Ramos (cell line): Measurements from ENCODE around the gene DPF1.

Experiments used
- in situ Hi-C: fragments of 300-500 bp; cut with MboI; formaldehyde crosslinking; loops from one replicate; pipeline ENCODE4 v1.14.3; 2022; ENCODE audit warnings: low sequenced_read_pairs; ENCODE audit not compliant: unreplicated experiment

DPF1 gene

GRCh38 chr19:38202504-38202903, 21.5 kb downstream of the DPF1 start:
- in situ Hi-C loops, result no loop called here

GRCh38 chr19:38201731-38202130, 22.3 kb downstream of the DPF1 start:
- in situ Hi-C loops, result no loop called here

GRCh38 chr19:38199340-38199739, 24.7 kb downstream of the DPF1 start:
- in situ Hi-C loops, result no loop called here

- in situ Hi-C loops, result no loop called here
These were observed 25.9 kb downstream of the DPF1 start for GRCh38 chr19:38197937-38198704.

GRCh38 chr19:38196948-38197656, 26.9 kb downstream of the DPF1 start:
- in situ Hi-C loops, result no loop called here

- in situ Hi-C loops, result no loop called here
These were observed 27.7 kb downstream of the DPF1 start for GRCh38 chr19:38196245-38196837.

GRCh38 chr19:38195237-38195636, 28.8 kb downstream of the DPF1 start:
- in situ Hi-C loops, result no loop called here

GRCh38 chr19:38194061-38194701, 29.8 kb downstream of the DPF1 start:
- in situ Hi-C loops, result no loop called here

GRCh38 chr19:38193445-38193844, 30.6 kb downstream of the DPF1 start:
- in situ Hi-C loops, result no loop called here

GRCh38 chr19:38191747-38192146, 32.3 kb downstream of the DPF1 start:
- in situ Hi-C loops, result no loop called here

- in situ Hi-C loops, result no loop called here
These were observed 33.2 kb downstream of the DPF1 start for GRCh38 chr19:38190793-38191192.

GRCh38 chr19:38190061-38190460, 34.0 kb downstream of the DPF1 start:
- in situ Hi-C loops, result no loop called here

- in situ Hi-C loops, result no loop called here
These were observed 38.5 kb downstream of the DPF1 start for GRCh38 chr19:38185562-38185961.

- in situ Hi-C loops, result no loop called here
These were observed 39.2 kb downstream of the DPF1 start for GRCh38 chr19:38184815-38185214.

- in situ Hi-C loops, result no loop called here
These were observed 40.6 kb downstream of the DPF1 start for GRCh38 chr19:38183251-38183897.

- in situ Hi-C loops, result no loop called here
These were observed 41.3 kb downstream of the DPF1 start for GRCh38 chr19:38182536-38183210.

GRCh38 chr19:38180071-38180470, 44.0 kb downstream of the DPF1 start:
- in situ Hi-C loops, result no loop called here

- in situ Hi-C loops, result no loop called here
These were observed 48.6 kb downstream of the DPF1 start for GRCh38 chr19:38175422-38175821.

- in situ Hi-C loops, result no loop called here
These were observed 50.6 kb downstream of the DPF1 start for GRCh38 chr19:38173291-38174041.
